ENCODE results near the gene RASA2.
A peak's percentile ranks its signal among the peaks of the same experiment; 100 is the strongest.

The RASA2 gene

DNA sequence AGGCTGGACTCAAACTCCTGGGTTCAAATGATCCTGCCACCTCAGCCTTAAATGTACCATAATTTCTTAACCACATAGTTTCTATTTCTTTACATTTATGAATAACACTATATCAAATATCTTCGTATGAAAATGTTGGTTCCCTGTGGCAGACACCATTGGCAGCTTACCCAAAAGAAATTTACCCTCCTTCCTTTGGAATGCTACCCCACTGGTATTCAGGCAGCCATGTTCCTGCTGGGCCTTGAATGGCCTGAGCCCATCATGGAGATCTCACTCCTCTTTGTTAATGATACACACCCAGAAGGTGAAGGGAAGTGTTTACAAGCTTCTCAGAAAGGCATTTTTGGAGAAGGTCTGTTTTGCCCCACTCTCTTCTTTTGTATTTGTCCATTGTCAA, 157.0 kb downstream of the RASA2 start:
- Histone ChIP-seq H3K4me1 (ENCODE audit: low read depth, poor library complexity, severe bottlenecking) (no peaks in the 10 kb centered on the region), H3K4me3 (IDR thresholded peaks at IDR 0.05; ENCODE audit: insufficient read depth, low read depth, low read length) (no peak overlapping the region), H4K20me1 (ENCODE audit: insufficient read depth) (no peaks in the 10 kb centered on the region), H3K36me3 (ENCODE audit: insufficient read depth) (no peaks in the 10 kb centered on the region), H3K79me2 (ENCODE audit: insufficient read depth, low read depth) (no peaks in the 10 kb centered on the region), H3K4me2 (no peak overlapping the region), H2AFZ (ENCODE audit: low read depth) (no peak overlapping the region), H3K27ac (no peak overlapping the region), H3K9ac (no peak overlapping the region), H3K27me3 (ENCODE audit: insufficient read depth, low read depth) (no peaks in the 10 kb centered on the region)
- TF ChIP-seq, protein P1, sequence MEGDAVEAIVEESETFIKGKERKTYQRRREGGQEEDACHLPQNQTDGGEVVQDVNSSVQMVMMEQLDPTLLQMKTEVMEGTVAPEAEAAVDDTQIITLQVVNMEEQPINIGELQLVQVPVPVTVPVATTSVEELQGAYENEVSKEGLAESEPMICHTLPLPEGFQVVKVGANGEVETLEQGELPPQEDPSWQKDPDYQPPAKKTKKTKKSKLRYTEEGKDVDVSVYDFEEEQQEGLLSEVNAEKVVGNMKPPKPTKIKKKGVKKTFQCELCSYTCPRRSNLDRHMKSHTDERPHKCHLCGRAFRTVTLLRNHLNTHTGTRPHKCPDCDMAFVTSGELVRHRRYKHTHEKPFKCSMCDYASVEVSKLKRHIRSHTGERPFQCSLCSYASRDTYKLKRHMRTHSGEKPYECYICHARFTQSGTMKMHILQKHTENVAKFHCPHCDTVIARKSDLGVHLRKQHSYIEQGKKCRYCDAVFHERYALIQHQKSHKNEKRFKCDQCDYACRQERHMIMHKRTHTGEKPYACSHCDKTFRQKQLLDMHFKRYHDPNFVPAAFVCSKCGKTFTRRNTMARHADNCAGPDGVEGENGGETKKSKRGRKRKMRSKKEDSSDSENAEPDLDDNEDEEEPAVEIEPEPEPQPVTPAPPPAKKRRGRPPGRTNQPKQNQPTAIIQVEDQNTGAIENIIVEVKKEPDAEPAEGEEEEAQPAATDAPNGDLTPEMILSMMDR (conservative IDR thresholded peaks at IDR 0.05; ENCODE audit: low read depth, low read length): no peak

GRCh38 chr3:141644931-141645330, 158.1 kb downstream of the RASA2 start:
- no peak overlapping the region for H3K4me2 ChIP-seq
- no peaks in the 10 kb centered on the region for H4K20me1 ChIP-seq (ENCODE audit: insufficient read depth)
- no peaks in the 10 kb centered on the region for H3K27me3 ChIP-seq (ENCODE audit: insufficient read depth, low read depth)
- H3K36me3 ChIP-seq (ENCODE audit: insufficient read depth): no peaks in the 10 kb centered on the region
- 0 out of 2 replicates have a peak overlapping the region, but pooled peaks have one; percentile 20 for H2AFZ ChIP-seq (ENCODE audit: low read depth)
- no peak overlapping the region for H3K27ac ChIP-seq
- H3K4me1 ChIP-seq (ENCODE audit: low read depth, poor library complexity, severe bottlenecking): no peaks in the 10 kb centered on the region
- TF ChIP-seq, protein P1 (conservative IDR thresholded peaks at IDR 0.05; ENCODE audit: low read depth, low read length): peak; percentile 91
- H3K79me2 ChIP-seq (ENCODE audit: insufficient read depth, low read depth): no peaks in the 10 kb centered on the region
- H3K9ac ChIP-seq: no peak overlapping the region
- no peak overlapping the region for H3K4me3 ChIP-seq (IDR thresholded peaks at IDR 0.05; ENCODE audit: insufficient read depth, low read depth, low read length)

DNA sequence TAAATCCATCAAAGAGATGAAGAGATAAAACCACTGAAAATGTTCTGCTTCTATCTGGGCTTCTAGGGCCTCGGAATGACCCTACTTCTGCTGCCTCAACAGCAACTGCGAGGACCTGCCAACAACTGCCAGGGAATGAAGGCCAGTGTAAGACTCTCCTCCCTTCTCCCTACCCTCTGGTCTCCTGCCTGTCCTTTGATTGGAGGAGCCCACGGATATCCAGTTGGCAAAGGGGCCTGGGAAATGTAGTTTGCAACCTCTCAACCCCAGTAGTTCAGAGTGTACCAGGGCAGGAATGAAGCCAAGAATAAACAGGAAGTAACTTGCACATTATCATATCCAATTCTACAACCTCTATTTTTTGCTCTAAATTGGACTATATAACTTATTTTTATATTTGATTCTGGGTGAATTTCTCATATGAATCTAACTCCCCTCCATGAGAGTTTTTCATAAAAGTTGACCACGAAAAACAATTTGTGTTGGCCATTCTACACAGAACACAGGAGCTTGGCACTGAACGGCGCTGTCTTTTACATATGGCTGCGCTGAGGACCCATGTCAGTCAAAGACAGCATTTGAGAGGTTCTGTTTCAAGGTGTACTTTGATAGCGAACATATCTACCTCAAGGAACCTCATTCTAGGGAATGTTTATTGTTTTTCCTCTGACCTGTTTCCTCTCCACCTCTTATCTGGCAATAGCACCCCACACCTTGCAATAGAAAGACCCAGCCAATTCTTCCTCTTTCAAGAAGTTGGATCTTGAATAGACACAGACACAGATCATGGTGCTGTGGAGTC, 160.1 kb downstream of the RASA2 start:
- H3K36me3 ChIP-seq (ENCODE audit: insufficient read depth): no peaks in the 10 kb centered on the region
- no peaks in the 10 kb centered on the region for H3K27me3 ChIP-seq (ENCODE audit: insufficient read depth, low read depth)
- no peak overlapping the region for H3K4me2 ChIP-seq
- H3K4me1 ChIP-seq (ENCODE audit: low read depth, poor library complexity, severe bottlenecking): no peaks in the 10 kb centered on the region
- H3K27ac ChIP-seq: no peak overlapping the region
- H3K9ac ChIP-seq: no peak overlapping the region
- no peaks in the 10 kb centered on the region for H4K20me1 ChIP-seq (ENCODE audit: insufficient read depth)
- TF ChIP-seq, protein P1 (conservative IDR thresholded peaks at IDR 0.05; ENCODE audit: low read depth, low read length): no peak
- H3K79me2 ChIP-seq (ENCODE audit: insufficient read depth, low read depth): no peaks in the 10 kb centered on the region
- H3K4me3 ChIP-seq (IDR thresholded peaks at IDR 0.05; ENCODE audit: insufficient read depth, low read depth, low read length): no peak overlapping the region
- H2AFZ ChIP-seq (ENCODE audit: low read depth): no peak overlapping the region

DNA sequence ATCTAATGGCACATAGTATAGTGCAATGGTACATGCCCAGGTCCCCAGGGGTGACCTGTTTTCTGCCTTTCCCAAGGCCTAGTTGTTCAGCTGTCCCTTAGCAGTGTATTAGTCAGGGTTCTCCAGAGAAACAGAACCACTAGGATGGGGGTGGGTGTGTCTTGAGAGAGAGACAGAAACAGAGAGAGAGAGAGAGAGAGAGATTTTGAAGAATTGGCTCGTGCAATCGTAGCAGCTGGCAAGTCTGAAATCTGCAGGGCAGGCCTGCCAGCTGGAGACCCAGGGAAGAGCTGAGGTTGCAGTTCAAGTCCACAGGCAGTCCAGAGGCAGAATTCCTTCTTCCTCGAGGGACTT, 160.7 kb downstream of the RASA2 start:
- H3K36me3 ChIP-seq (ENCODE audit: insufficient read depth): no peaks in the 10 kb centered on the region
- no peaks in the 10 kb centered on the region for H3K27me3 ChIP-seq (ENCODE audit: insufficient read depth, low read depth)
- H3K9ac ChIP-seq: no peak overlapping the region
- H3K4me3 ChIP-seq (IDR thresholded peaks at IDR 0.05; ENCODE audit: insufficient read depth, low read depth, low read length): no peak overlapping the region
- no peak overlapping the region for H2AFZ ChIP-seq (ENCODE audit: low read depth)
- H3K79me2 ChIP-seq (ENCODE audit: insufficient read depth, low read depth): no peaks in the 10 kb centered on the region
- H3K4me2 ChIP-seq: no peak overlapping the region
- H3K27ac ChIP-seq: no peak overlapping the region
- no peaks in the 10 kb centered on the region for H3K4me1 ChIP-seq (ENCODE audit: low read depth, poor library complexity, severe bottlenecking)
- TF ChIP-seq, protein P1 (conservative IDR thresholded peaks at IDR 0.05; ENCODE audit: low read depth, low read length): no peak
- H4K20me1 ChIP-seq (ENCODE audit: insufficient read depth): no peaks in the 10 kb centered on the region
